HG02642 (cell line): ENCODE results near the gene ENO4.

Experiments
- ATAC-seq: cut with Tn5 transposase; IDR thresholded peaks from one replicate; pipeline ENCODE4 v1.9.1; 2021; ENCODE audit warnings: mild to moderate bottlenecking; ENCODE audit not compliant: unreplicated experiment, poor library complexity

Gene ENO4

DNA sequence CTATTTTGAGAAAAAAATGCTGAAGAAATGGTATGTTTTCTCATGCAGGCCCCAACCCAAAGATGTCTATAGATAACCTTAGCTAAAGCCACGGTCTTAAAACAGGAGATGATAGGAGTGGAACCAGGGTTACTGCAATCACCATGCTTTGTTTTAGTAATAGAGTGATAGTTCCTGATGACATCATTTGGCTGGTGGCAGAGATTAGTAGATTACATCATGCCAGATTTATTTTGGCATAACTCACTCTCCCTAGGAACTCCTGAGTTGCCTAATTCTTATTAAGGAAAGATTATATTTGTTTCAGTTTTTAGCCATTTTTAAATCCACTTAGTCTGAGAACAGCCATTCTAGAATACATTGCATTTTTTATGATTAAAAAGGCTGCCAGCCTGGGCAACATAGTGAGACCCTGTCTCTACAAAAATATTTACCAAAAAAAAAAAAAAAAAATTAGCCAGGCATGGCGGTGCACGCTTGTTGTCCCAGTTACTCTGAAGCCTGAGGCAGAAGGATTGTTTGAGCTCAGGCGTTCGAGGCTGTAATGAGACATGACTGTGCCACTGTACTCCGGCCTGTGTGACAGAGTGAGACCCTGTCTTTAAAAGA is 17.8 kb downstream of the ENO4 start:
- no peak for ATAC-seq

GRCh38 chr10:116868198-116868676 is 18.9 kb downstream of the ENO4 start:
- ATAC-seq: no peak

DNA sequence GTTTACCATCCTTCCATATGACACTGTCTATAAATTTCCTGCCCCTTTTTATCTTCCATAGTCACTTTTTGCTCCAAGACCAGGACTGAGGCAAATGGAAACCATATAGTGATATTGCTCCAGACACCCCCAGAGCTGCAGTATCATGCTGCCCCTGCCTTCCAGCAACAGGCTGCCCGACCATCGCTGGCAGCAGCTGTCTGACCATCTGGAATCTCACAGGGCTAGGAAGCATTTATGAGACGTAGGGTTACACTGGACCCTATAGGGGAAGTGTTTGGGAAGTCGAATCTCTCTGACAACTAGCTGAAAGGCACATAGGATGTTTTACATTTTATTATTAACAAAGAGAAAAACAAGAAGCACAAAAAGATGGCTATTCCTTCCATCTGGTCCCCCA is 19.4 kb downstream of the ENO4 start:
- no peak for ATAC-seq

- no peak for ATAC-seq
Measured at GRCh38 chr10:116870949-116871348, 21.6 kb downstream of the ENO4 start.

GRCh38 chr10:116873134-116873533 is 23.8 kb downstream of the ENO4 start:
- no peak for ATAC-seq

DNA sequence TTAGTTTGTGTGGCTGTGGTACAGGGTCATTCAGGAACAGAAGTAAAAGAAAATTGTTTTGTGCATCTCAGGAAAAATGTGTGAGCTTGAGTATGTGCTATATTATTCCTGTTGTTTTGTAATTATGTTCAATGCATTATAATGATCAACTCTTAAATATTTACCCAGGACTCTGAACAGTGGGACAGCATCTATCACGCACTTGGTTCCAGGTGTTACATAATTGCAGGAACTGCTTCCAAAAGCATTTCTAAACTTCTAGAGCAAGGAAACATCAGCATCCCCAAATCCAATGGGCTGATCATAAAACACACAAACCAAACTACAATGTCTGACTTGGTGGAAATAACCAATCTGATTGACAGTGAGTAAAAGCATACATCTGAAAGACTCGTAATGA is 26.6 kb downstream of the ENO4 start:
- no peak for ATAC-seq

GRCh38 chr10:116877391-116877790 is 28.1 kb downstream of the ENO4 start:
- no peak for ATAC-seq

DNA sequence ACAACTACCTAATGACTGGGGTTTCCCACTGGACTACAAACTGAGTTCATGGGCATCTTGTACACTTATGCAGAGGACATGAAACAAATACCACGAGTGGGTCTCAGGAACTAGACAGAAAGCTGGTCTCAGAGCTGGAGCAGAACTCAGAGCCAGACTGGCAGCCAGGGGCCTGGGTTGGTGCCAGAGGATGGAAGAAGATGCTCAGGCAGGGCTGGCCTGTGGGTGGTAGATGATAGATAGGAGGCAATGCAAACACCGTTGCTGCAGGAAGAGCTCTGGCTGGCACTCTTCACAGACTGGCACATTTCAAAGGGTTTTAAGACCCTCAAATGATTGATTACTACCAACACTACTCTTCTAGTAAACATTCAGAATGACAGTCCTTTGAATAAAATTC is 28.8 kb downstream of the ENO4 start:
- ATAC-seq: no peak

GRCh38 chr10:116879817-116880216 is 30.5 kb downstream of the ENO4 start:
- ATAC-seq: no peak

DNA sequence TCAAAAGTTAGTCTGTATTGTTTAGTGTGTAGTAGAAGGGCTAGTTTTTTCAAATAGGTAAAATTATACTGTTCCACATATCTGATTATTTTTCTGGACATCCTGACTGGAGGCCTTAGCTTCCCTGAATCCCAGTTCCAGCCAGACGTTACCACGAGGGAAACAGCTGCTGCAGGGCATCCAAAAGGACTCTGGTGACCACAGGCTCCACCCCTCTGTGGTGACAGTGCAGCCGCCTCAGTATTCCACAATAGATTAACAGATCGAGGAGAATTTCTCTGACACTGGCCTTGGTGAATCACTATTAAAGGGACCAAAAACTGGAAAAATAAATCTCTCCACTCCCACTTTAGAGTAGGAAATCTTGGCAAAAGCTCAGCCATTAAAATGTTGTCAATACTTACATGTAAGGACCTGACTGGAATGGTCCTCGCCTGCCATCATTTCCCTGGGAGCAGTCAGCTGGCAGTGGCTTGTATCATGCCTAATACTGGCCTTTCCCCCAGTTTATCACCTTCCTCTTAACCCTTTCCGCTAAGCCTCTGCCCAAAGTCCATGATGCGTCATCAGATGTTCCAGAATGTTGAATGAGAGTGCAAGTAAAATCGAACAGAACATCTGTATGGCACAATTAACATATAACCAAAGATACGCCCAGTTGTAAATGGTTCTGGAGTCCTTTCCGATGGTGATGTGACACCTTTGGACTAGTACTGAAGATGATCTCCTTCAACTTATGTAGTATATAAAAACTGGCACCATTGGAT is 31.6 kb downstream of the ENO4 start:
- no peak for ATAC-seq

DNA sequence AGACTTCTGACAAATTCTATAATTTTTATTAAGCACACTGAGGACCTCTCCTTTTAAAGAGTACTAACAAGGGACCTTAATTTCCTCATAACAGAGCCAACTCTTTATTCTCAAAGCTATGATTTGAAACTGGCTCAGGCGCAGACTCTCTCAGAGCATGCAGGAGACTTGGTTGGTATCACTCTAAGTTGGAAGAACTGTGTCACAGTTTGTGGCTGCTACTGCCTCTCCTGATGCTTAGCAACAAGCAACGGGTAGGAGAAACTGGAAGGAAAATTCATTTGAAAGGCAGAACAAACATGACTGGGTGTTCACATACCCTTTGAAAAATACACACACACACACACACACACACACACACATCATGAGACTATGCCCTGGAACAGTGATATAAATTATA is 33.3 kb downstream of the ENO4 start:
- no peak for ATAC-seq

- no peak for ATAC-seq
Measured at GRCh38 chr10:116886772-116887171, 37.5 kb downstream of the ENO4 start.

DNA sequence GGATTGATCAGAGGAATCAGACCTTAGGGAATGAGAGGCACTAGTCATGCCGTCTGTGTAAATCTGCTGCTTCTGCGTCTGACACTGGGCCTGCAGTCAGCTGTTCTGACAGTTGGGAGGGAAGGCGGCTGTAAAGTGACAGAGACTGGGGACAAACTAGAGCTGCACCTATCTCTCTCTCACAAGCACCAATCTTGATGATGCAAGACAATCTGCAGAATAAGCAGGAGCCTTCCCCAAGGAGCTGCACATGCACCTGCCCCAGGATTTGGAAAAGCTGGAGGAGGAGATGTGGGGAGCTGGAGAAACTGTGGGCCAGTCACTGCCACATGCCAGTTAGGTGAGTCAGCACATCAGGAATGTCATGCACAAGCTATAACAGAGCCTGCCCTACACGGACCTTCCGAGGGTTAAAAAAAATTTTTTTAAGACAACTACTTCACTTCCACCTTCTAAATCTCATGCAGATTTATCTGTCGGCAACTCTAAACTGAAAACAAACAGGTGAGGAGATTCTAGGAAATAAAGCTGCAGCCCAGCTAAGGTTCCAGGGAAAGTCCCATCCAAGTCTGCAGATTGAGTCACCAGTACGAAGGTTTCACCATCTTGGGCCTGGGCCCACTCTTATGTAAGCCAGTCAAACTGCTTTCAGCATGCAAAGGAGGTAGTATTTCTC is 39.2 kb downstream of the ENO4 start:
- ATAC-seq: no peak

DNA sequence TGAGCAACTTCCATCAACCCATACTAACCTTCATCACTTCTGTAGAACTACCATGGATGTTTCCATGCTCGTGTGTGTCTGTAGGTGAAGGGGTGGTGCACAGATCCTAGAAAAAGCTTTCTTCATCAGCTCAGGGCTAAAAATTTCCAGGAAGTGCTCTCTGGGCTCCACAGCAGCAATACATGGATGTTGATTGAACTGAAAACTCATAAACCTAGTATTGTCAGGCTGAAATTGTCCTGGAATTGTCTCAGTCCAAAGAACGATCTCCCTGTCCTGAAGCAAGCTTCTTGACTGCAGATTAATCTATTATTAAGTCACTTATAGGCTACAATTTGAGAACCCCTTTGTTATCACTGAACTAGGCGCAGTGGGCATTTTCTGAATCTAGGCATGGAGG is 39.8 kb downstream of the ENO4 start:
- ATAC-seq: no peak

DNA sequence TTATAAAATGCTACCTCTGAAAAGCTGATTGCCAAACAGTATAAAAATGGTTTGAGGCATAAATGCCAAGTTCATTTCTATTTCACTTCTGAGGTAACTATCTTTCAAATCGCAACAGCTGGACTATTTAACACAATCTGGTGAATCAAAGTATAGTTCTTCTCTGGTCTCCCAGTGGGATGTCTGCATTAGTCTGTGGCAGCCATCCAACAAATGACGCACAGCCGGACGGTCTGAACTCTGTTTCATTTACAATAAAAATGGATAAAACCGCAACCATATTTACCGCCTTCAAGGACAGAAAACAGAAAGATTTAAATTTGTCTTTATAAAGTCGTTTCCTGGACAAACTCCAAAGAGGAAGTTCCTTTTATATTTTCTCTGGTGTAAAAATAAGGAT is 41.9 kb downstream of the ENO4 start:
- ATAC-seq: no peak

- no peak for ATAC-seq
Measured at GRCh38 chr10:116892907-116893685, 43.8 kb downstream of the ENO4 start.

- ATAC-seq: no peak
Measured at GRCh38 chr10:116893686-116894037, 44.4 kb downstream of the ENO4 start.

- no peak for ATAC-seq
Measured at GRCh38 chr10:116899626-116900025, 50.3 kb downstream of the ENO4 start.

GRCh38 chr10:116905845-116906210 is 56.5 kb downstream of the ENO4 start:
- no peak for ATAC-seq

- ATAC-seq: no peak
Measured at GRCh38 chr10:116907245-116907987, 58.1 kb downstream of the ENO4 start.
